Measurements from ENCODE around the gene DGCR6.
"Not testable (repeated sequence)": the region's sequence is repeated elsewhere in the genome, so short reads cannot be mapped to it uniquely, and the experiment has no call there.

Gene DGCR6

DNA sequence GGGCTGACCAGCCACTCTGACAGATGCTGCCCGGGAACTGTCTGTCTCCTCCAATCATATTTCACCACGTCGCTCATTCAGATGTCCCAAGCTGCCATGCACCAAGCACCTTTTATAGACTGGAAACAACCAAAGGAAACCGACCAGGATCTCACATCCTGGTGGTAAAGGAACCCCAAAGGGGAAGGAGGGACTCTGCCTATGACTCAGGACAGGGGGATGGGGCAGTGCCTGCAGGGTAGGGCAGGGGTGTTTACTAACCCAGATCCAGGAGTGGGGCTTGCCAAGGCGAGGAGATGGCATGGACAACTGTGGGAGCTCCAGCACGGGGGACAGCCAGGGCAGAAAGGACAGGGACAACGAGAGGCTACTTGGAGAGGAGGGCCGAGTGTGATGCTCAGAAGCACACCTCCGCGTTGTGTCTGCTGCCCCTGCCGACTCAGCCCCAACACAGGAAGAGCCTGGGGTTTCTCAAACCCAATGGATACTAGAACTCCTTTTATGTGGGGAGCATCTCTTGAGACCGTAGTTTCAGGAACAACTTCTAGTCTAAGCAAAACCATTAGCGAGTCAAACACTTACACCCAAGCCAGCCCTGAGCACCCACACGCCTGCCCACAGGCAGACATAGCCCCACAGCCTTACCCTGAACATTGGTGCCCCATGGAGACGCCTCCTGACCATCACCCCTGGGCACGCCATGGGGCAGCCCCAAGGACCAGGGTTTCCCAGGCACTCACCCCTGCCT, 26.0 kb downstream of the DGCR6 start:
- DNase-seq = no peak

DNA sequence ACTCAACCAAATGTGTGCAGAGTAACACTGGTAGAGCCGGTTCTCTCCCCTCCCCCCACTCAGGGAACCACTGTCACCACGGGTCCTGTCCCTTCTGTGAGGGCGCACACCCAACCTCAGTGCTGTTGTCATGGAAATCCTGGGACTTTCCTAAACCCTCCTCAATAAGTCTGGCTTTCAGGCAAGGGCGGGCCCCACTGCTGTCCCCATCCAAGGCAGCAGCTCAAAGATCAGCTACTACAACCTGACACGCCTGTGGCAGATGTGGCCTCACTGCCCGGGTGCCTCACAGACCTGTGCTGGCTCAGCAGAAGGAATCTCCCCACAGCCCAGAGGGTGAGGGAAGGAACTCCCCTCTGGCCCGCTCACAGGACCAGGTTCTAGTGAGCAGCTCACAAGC, 27.8 kb downstream of the DGCR6 start:
- DNase-seq = no peak

DNA sequence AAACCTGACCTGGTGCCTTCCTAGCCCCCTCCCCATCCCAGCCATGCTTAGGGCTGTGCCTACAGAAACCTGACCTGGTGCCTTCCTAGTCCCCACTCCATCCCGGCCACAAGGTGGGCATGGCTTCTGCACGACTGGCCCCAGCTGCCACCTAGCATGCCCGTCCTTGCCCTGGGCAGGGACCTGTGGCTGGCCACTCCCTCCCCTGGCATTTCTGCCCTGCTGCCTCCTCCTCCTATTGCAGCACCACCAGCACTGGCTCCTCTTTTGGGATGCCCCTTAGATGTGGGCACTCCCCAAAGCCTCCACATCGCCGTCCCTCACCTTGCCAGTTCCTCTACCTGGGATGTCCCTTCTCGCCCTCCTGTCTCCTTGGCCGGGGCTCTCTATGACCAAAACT, 28.6 kb downstream of the DGCR6 start:
- not testable (repeated sequence) for DNase-seq

DNA sequence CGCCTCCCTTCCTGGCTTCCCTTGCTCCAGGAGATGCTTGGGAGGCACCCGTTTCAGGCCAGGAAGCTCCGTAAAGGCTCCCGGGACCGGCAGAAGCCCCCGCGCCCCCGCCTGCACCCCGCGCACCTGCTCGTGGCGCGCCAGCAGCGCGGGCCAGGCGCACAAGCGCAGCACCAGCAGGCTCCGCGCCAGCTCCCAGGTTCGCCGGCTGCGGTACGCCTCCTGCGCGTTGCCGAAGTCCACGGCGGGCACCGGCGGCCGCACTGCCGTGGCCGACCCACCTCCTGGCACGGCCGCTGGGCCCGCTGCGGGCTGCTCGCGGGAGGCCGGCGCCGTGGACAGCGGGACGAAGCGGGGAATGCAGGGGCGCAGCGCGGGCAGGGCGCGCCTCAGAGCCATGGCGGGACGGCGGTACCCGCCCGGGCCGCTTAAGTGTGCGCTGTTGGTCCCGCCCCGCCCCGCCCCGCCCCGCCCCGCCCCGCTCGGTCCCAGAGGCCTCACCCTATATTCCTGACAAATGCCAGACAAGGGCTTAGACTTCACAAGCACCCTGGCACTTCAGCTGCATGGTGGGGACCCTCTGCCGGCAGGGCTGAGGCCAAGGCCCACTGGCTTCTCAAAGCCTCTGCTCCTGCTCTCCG, 29.9 kb downstream of the DGCR6 start, which contains the start of gene PRODH:
PRODH (minus strand) TSS at position 405 of the 641 bp plus-strand sequence; CDS start at position 399, 6 bp downstream.
- no peak for DNase-seq

DNA sequence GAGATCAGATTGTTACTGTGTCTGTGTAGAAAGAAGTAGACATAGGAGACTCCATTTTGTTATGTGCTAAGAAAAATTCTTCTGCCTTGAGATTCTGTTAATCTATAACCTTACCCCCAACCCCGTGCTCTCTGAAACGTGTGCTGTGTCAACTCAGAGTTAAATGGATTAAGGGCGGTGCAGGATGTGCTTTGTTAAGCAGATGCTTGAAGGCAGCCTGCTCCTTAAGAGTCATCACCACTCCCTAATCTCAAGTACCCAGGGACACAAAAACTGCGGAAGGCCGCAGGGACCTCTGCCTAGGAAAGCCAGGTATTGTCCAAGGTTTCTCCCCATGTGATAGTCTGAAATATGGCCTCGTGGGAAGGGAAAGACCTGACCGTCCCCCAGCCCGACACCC, 32.6 kb downstream of the DGCR6 start:
- not testable (repeated sequence) for DNase-seq

DNA sequence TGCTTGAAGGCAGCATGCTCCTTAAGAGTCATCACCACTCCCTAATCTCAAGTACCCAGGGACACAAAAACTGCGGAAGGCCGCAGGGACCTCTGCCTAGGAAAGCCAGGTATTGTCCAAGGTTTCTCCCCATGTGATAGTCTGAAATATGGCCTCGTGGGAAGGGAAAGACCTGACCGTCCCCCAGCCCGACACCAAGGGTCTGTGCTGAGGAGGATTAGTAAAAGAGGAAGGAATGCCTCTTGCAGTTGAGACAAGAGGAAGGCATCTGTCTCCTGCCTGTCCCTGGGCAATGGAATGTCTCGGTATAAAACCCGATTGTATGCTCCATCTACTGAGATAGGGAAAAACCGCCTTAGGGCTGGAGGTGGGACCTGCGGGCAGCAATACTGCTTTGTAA, 41.0 kb downstream of the DGCR6 start:
- DNase-seq = not testable (repeated sequence)

DNA sequence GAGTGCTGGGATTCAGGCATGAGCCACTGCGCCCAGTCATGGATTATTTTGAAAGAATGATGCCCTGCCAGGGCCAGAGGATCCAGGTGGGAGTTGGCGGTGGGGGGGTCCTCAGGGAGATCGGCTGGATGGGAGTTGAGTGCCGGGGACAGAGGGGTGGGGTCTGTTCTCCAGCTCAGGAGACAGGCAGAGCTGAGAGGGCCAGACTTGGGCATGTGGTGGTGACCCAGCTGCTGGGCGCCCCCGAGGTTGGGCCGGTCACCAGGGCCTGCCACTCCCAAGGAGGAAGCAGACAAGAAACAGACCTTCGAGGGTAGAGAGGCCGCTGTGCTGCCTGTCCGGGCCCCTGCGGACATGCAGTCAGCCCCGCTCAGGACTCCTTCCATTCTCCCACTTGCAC, 41.8 kb downstream of the DGCR6 start:
- no peak for DNase-seq

DNA sequence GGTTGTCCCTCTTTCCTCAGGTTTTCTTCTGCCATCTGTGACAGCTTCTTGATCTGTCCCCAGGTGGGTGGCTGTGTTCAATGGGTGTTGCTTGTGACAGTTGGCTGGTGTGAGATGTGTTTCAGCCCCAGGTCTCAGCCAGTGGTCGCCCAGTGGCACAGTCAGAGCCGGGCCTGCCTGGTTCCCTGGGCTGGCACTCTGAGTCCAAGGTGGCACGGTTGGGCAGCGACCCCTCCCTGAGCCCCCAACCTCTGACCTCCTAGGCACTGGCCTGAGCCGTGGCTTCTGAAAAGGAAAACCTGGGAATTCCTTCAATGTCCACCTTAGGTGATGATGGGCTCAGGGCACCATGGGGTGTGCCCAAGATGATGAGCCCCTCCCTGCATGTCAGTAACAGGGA, 44.0 kb downstream of the DGCR6 start:
- DNase-seq = no peak

DNA sequence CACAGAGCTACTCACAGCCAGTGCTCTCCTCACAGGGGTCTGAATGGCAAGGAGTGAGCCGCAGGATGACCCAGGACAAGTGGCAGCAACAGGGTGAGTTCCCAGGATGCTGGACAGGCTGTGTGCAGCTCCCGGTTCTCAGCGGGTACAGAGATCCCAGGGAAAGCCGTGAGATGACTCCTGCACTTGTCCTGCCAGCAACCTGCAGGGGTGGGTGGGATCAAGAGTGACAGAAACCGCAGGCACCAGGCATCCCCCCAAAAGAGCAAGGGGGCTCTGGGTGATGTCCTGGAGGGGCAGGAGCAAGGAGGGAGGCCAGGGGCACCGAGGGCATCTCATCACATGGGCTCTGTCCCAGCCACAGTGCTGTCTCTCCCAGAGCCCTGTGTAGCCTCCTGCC, 45.9 kb downstream of the DGCR6 start:
- DNase-seq = no peak

DNA sequence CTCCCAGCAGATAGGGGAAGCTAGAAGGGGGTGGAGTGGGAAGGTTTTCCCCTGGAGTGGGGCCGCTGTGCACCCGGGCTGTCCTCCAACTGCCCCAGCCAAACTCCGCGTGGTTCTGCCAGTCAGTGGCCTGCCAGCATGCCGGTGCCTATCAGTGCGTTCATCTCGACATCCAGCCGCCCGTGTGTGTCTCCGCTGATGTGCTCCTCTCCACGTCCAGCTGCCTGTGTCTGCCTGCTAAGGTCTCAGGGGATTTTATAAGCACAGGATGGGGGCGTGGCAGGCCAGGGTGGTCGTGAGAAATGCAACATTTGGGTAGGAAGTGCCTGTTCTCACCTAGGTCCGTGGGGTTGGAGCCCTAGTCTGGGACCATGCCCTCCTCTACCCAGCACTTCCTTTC, 47.0 kb downstream of the DGCR6 start:
- not testable (repeated sequence) for DNase-seq

DNA sequence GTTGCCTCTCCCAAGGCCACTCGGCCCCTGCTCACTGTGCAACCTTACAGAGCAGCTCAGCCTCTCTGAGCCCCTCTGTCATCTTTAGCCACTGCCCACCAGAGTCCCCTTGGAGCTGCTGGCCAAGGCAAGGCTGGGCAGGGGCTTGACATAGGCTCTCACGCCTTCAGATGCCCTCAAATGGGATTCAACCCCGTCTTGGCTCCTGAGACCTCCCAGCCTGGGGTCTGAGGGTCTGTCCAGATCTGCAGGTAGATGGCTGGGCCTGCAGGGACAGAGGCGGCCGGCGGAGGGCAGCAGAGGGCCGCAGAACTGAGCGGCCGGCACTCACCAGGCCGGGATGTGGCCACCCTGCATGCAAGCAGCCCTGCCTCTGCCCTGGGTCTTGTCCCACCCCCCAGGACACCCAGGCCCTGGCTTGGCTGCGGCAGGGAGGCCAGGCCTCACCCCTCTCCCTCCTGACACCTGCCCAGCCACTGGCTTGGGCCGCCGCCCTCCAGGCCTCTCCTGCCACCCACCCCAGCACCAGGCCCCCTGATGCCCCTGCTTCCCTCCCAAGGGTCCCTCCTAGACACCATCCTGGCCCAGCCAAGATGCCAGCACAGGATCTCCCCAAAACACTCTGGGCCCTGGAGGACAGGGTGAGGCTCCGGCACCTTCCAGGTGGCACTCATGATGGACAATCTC, 48.3 kb downstream of the DGCR6 start:
- DNase-seq = peak; percentile 49

DNA sequence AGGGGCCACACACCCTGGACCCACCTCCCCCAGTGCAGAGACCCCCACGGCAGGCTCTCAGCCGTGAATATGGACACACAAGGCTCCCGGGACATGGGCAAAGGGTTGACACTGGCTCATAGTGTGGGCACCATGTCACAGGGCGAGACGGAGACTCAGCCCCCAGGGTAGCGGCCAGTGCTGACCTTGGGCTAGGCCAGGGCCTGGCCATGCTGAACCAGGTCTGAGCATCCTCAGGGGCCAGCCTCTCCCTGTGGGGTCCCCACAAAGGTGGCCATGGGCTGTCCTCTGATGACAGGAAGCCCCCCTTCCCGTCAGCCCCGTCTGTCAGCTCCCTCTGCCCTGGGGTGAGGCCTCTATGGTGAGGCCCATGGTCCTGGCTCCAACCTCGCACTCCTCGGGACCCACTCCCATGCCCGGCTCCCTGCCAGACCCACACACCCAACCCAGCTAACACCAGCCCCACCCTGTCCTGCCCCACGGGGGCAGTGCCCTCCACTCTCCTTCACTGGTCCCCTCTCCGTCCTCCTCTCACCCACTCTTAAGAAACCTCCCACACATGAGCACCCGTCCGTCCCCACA, 49.0 kb downstream of the DGCR6 start:
- DNase-seq = no peak

DNA sequence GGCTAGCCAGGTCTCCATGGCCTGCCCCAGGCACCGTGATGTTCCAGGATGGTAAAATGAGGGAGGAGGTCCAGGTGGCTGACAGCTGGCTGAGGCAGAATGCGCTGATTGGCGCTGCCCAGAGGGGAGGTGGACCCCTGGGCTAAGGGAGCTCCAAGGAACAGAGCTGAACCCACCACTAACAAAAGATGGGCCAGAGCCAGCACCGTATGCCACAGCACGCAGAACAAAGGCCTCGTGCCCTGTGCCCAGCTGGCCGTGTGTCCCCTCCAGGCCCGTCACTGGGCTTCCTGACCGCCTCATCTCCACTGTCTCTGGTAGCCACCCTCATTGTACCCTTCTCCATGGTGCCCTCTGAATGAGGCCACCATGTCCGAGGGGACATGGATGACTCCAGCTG, 49.6 kb downstream of the DGCR6 start:
- DNase-seq = no peak

DNA sequence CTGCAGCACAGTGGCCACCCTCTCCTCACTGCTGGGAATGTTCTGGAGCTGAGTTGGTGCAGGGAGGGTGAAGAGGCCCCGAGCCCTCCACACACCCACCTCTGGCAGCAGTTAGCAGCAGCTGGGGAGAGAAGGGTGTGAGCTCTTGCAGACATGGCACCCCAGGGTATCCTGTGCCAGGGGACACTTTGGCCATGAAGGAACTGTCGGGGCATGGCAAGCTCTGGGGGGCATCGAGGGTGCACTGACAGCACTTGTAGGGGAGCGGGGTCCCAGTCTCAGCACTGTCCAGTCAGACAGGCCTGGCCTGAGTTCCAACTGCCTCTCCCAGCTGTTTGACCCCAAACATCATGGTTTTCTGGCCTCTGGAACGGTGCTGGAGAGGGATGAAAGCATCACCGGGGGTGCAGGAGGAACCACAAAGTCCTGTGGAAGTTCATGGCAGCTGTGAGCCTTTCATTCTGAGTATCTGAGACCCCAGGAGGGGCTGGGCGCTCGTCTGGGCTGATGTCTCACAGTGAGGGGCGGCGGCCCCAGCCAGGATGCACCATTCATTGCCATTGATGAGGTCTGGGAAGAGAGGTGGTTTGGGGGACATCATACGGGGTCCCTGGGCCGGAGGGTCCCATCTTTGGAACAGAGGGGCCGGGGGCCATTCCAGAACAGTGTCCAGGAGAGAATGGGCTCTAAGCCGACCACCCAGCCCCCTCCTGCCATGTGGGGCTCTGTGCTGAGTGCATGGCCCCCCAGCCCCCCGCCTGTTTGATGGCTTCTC, 50.2 kb downstream of the DGCR6 start:
- DNase-seq = not testable (repeated sequence)

DNA sequence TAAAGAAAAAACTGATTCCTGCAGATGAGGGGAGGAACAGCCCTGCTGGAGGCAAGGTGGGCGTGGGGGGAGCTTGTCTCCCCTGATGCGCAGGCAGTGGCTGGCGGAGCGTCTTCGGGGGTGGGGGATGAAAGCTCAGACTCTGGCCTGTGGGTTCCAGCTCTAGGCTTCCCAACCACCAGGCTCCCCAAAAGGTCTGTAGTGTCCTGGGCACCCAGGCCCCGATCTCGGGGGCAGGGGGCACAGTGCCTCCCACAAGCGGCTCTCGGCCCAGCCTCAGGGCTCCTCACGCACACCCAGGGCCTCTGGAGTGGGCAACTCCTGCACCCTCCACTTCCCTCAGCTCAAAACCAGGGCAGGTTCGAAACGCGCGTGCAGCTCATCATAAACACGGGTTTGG, 50.8 kb downstream of the DGCR6 start:
- not testable (repeated sequence) for DNase-seq

DNA sequence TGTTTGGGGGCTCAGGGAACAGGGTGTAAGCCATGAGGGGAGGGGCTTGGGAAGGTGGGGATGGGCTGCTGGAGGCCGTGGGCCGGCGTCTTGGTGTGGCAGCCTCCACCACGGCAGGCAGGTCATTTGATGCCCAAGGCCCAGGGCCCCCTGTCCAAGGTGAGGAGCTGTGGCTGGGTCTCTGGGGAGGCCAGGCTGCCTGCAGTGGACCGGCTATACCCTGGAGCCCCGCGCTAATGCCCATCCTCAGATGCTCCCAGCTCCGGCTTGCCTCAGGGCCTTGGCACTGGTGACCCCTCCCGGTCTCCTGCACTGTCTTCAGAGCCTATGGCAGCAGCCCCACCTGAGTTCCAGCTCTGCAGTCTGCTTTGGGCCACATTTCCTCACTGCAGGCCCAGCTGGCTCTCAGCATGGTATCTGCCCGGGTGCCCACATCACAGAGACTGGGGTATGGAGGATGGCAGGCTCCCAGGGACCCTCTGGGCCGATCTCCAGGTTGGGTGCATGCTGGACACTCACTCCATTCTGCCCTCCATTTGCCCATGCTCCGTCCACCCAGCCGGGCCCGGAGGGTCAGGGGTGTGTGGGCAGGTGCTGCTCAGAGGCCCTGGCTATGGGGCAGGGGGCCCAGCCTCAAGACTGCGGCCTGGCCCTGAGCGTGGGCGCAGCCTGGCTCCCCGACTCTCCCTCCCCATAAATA, 51.7 kb downstream of the DGCR6 start:
- DNase-seq = not testable (repeated sequence)

DNA sequence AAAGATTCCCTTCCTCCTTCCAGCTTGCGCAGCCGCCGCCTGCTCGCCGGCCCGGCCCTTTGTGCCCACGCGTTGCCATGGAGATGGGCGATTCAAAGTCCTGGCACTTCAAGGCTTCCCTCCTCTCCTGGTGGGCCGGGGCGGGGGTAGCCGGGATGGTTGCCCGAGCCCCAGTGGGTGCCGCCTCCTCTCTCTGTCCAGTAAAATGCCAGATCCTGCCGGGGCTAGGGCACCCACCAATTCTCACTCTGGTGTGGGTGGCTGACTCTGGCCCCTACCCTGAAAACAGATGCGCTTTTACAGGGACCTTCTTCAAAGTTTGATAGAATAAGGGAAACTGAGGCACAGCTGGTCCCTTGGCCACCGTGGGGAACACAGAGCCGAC, 52.2 kb downstream of the DGCR6 start:
- not testable (repeated sequence) for DNase-seq

DNA sequence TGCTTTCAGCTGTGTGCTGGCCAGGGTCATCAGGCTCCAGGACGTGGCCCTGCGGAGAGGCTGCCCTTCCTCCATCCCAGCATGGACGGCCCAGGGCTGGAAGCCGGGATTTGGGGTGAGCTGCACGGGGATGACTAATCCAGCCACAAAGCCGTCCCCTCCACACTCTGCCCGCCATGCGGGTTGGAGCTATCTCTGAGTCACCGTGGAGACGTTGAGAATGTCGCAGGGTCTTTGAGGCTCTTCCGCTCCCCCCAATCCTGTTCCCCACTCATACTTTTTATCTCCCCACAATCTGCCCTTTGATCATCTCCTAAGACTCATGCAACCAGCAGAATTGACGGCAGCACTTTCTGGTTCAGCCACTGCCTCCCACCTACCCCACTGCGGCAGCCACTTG, 52.6 kb downstream of the DGCR6 start:
- DNase-seq = not testable (repeated sequence)

DNA sequence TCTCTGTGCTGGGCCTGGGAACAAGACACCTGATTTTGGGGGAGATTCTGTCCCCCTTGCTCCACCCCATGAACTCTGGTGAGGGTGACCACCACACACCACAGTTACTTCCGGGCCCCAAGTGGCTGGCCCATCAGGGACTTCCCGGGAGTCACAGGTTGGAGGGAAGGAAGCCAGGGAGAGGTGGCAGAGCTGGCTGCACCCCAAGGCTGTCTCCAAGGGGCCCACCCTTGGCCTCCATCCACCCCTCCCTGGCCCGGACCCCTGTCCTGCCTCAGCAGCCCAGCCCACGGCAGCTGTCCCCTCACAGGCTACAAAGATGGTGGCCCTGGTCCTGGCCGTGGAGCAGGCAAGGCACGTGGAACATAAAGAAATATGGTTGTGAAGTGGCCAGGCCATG, 53.1 kb downstream of the DGCR6 start:
- not testable (repeated sequence) for DNase-seq

DNA sequence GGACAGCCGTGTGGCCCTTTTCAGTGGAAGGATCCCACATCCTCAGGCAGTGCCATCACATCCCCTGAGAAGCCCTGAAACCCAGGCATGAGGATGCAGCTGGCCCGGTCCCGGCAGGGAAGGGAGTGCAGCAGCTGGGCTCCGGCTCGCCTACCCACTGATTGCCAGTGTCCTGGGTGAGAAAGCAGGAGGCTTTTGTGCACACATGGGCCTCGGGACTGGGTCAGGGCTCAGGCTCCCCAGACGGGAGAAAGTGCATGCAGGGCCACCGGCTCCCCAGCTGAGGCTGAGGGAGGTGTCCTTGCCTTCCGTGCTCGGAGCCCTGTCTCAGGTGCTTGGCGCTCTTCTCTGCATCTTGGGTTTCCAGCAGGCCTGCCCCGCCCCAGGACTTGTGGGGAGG, 53.6 kb downstream of the DGCR6 start:
- DNase-seq = not testable (repeated sequence)

DNA sequence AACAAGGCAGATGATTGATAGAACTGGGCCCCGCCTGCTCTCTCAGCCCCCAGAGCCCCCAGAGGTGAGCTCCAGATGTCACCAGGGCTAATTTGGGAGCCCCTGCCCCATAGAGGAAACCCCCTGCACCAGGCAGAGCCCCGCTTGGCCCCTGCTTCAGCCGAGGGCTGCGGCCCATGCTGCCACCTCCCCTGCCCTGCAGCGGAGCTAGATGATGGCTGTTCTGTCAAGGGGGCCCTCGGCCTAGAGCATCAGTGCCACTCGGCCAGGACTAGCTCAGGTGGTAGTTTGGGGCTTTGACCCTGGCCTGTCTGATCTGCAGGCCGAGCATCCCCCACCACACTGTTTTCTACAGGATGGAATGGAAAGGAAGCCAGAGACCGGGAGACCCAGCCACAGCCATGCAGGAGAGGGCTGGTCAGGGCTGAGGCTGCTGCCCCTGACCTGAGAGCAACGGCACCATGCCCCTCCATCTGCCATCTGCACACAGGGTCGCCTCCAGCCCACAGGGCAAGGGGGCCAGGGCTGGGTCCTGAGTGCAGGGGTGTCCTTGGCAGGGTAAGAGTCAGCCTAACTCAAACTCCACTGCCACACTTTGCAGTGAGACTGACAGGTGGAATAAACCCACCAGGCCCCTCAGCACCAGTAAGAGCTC, 54.2 kb downstream of the DGCR6 start:
- not testable (repeated sequence) for DNase-seq

DNA sequence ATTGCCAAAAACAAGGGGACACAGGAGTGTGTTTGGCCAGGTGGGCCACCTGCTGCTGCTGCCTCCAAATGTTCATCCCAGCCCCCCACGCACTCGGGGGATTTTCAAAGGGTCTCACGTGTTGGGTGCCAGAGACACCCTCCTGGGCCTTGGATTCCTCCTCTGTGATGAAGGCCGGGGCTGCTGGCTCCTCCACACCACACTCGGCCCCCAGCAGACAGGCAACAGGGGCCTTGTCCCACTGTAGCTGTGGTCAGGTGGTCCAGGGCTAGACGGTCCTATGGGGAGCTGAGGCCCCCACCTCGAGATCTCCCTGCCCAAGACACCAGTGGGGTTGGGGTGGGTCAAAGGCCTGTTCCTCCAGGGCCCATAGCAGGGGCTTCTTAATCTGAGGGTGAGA, 55.1 kb downstream of the DGCR6 start:
- not testable (repeated sequence) for DNase-seq
